Colonic mucosa (tissue), 4 donors: Measurements from ENCODE around the gene BICRAL. TPM values are rescaled to one million over a fixed set of nuclear protein-coding genes. Genes with fewer than 3 reads are reported as not detected.

Experiments
- DNase-seq: peaks from one replicate; pipeline ENCODE4 v3.0.0-alpha.2; 2020
- H3K27ac ChIP-seq: fragments of 200-600 bp; one replicate; pipeline ENCODE4 v1.8.0; 2021
- H3K27me3 ChIP-seq: fragments of 200-600 bp; one replicate; pipeline ENCODE4 v1.8.0; 2021
- H3K36me3 ChIP-seq: fragments of 200-600 bp; one replicate; pipeline ENCODE4 v1.8.0; 2021
- H3K4me1 ChIP-seq: fragments of 200-600 bp; one replicate; pipeline ENCODE4 v1.8.0; 2021; ENCODE audit warnings: mild to moderate bottlenecking
- H3K4me3 ChIP-seq: fragments of 200-600 bp; one replicate; pipeline ENCODE4 v1.8.0; 2021
- H3K9ac ChIP-seq, 2 donors: one replicate each; pipeline ENCODE4 v1.7.0; 2013; ENCODE audit warnings: control low read depth in 2 of 2, low read depth in 2 of 2, low read length in 2 of 2
- H3K9me3 ChIP-seq: fragments of 200-600 bp; one replicate; pipeline ENCODE4 v1.8.0; 2021
- intact Hi-C: fragments of 100-400 bp; cut with DNase I; formaldehyde crosslinking; loops from one replicate; pipeline ENCODE4 v1.14.1; 2022
- total RNA-seq, 2 donors: library from RNA; stranded (reverse); fragmentation: NEBNext Ultra II Directional in 1 of 2; extraction: Animal tissue kit (Norgen Biotek cat#: 25700) in 1 of 2; gene quantifications; one replicate each; pipeline ENCODE4 v1.2.1, GENCODE V29; 2021
- TF ChIP-seq, protein P1 (sequence below): fragments of 200-600 bp; IDR thresholded peaks from one replicate; pipeline ENCODE4 v1.8.0; 2022; ENCODE audit warnings: antibody characterized with exemption, mild to moderate bottlenecking
- donor health status: healthy.
- donor health status: DM: no; HTN: no; CAD: no.
- donor health status: DM: no; HTN: no; CAD: no.

BICRAL gene
- total RNA-seq, 2 donors from 2014 or later = 11.5 to 15.3 TPM

DNA sequence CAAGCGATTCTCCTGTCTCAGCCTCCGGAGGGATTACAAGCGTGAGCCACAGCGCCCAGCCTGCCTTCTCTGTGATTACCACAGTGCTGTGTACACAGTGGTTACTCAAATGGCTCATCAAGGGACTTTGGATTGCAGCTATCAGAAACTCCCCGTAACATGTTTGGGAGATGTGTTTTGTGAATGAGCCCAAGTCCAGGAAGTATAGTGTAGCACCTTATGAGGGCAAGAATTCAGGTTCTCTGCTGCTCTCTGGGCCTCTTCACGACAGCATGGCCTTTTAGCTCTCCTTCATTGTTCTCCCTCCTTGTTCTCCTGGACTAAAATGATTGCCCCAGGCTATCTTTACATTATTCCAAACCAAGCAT lies 63.5 kb downstream of the BICRAL start:
- Histone ChIP-seq H3K4me1 (no peaks in the 10 kb centered on the region), H3K4me3 (no peak overlapping the region), H3K36me3 (no peaks in the 10 kb centered on the region), H3K9ac (no peak overlapping the region), H3K27ac (peak overlapping the region; percentile 54), H3K27me3 (no peaks in the 10 kb centered on the region), H3K9me3 (no peaks in the 10 kb centered on the region)
- TF ChIP-seq, protein P1, sequence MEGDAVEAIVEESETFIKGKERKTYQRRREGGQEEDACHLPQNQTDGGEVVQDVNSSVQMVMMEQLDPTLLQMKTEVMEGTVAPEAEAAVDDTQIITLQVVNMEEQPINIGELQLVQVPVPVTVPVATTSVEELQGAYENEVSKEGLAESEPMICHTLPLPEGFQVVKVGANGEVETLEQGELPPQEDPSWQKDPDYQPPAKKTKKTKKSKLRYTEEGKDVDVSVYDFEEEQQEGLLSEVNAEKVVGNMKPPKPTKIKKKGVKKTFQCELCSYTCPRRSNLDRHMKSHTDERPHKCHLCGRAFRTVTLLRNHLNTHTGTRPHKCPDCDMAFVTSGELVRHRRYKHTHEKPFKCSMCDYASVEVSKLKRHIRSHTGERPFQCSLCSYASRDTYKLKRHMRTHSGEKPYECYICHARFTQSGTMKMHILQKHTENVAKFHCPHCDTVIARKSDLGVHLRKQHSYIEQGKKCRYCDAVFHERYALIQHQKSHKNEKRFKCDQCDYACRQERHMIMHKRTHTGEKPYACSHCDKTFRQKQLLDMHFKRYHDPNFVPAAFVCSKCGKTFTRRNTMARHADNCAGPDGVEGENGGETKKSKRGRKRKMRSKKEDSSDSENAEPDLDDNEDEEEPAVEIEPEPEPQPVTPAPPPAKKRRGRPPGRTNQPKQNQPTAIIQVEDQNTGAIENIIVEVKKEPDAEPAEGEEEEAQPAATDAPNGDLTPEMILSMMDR = no peak
- peak; percentile 68 for DNase-seq
- intact Hi-C loops = loop anchor here (10.0 kb wide), 1 partner anchor 61 kb away; the partner anchor contains the start of gene BICRAL

DNA sequence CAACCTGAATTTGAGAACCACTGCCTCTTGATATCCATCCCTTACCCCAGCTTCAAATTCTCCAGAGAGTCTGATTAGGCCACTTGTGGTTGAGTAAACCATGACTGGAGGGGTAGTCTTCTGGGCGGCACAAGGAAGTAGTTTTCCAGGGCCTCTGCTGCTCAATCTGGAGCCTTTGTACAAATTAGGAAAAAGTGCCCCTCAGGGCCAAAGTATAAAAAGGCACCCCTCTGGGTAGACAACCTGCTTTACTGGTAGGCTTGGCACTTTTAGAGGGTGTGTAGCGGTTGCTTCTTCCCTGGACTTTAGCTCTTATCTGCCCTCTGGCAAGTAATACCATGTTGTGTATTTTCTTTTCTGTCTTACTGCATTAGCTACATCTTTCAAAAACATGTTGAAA lies 64.7 kb downstream of the BICRAL start:
- TF ChIP-seq, protein P1 = no peak
- H3K4me3 ChIP-seq = no peak overlapping the region
- no peaks in the 10 kb centered on the region for H3K9me3 ChIP-seq
- H3K27ac ChIP-seq = no peak overlapping the region
- H3K4me1 ChIP-seq = no peaks in the 10 kb centered on the region
- DNase-seq = no peak
- H3K36me3 ChIP-seq = no peaks in the 10 kb centered on the region
- H3K9ac ChIP-seq = no peak overlapping the region
- intact Hi-C loops = loop anchor here (10.0 kb wide), 1 partner anchor 62 kb away; the partner anchor contains the start of gene BICRAL
- H3K27me3 ChIP-seq = no peaks in the 10 kb centered on the region

DNA sequence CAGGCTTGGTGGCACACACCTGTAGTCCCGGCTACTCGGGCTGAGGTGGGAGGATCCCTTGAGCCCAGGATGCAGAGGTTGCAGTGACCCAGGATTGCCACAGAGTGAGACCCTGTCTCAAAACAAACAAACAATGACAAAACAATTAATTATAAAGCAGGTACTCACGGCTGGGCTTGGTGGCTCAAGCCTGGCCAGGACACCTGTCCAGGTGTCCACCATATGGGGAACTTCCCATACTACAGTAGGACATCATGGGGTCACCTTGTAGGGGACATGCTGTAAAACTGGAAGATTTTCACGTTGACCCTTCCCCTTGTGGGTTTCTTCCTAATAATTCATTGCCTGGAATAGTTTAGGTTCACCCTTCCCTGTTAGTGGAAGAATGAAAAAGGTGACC lies 66.8 kb downstream of the BICRAL start:
- H3K36me3 ChIP-seq = peaks cover 11% of the 10 kb centered on the region
- H3K9ac ChIP-seq = no peak overlapping the region
- intact Hi-C loops = loop anchor here (10.0 kb wide), 1 partner anchor 64 kb away; the partner anchor contains the start of gene BICRAL
- DNase-seq = no peak
- H3K4me1 ChIP-seq = no peaks in the 10 kb centered on the region
- H3K27me3 ChIP-seq = no peaks in the 10 kb centered on the region
- no peak overlapping the region for H3K4me3 ChIP-seq
- TF ChIP-seq, protein P1 = no peak
- H3K9me3 ChIP-seq = no peaks in the 10 kb centered on the region
- no peak overlapping the region for H3K27ac ChIP-seq

DNA sequence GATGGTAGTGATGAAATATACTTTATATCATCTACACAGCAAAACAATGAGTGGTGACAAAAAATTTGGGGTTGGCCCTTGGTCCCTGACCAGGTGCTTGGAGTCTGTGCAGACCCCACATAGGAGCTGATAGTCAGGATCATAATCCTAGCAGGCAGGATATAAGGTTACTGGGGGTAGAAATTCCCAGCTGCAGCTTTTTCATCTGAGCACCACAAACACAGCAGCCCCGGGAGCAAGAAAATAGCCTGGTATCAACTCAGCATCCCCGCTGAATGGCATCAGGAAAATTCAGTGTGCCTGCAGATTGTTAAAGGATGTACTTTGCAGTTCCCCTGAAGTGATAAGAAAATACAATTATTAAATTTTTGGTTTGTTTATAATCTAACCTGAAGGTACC lies 69.7 kb downstream of the BICRAL start:
- H3K9ac ChIP-seq = no peak overlapping the region
- intact Hi-C loops = no loop called here
- DNase-seq = no peak
- TF ChIP-seq, protein P1 = no peak
- no peaks in the 10 kb centered on the region for H3K27me3 ChIP-seq
- no peaks in the 10 kb centered on the region for H3K9me3 ChIP-seq
- H3K4me3 ChIP-seq = no peak overlapping the region
- no peaks in the 10 kb centered on the region for H3K4me1 ChIP-seq
- no peak overlapping the region for H3K27ac ChIP-seq
- H3K36me3 ChIP-seq = peaks cover 12% of the 10 kb centered on the region

DNA sequence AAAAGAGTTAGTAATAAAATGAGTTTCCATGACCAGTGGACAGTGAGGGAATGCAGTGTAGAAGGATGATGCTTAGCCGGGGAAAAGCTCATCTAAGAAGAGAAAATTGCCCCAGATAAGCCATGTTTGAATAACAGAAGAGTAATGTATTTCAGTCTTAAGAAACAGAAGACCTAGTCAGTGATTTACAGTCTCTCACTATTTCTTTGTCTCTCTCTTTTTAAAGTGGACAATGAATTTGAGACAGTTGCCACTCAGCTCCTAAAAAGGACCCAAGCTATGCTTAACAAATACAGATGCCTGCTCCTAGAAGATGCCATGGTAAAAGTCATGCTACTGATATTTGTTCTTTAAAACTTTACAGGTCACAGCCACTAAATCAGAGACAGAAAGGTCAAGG lies 78.2 kb downstream of the BICRAL start:
- H3K27me3 ChIP-seq = no peaks in the 10 kb centered on the region
- H3K9me3 ChIP-seq = no peaks in the 10 kb centered on the region
- intact Hi-C loops = no loop called here
- TF ChIP-seq, protein P1 = no peak
- no peaks in the 10 kb centered on the region for H3K4me1 ChIP-seq
- peaks cover 10% of the 10 kb centered on the region for H3K36me3 ChIP-seq
- no peak overlapping the region for H3K4me3 ChIP-seq
- H3K9ac ChIP-seq = no peak overlapping the region
- DNase-seq = no peak
- no peak overlapping the region for H3K27ac ChIP-seq
